Stimulated activated CD8-positive, alpha-beta memory T cell treated with anti-CD3 and anti-CD28 coated beads, Interleukin-12 subunit alpha, Interleukin-12 subunit beta, amount 100 ng/mL, for 1 hour (primary cell): ENCODE measurements around the gene NKD1.

Source experiments
- DNase-seq: peaks from one replicate; pipeline ENCODE4 v3.0.0-alpha.2; 2020; ENCODE audit warnings: low read depth

NKD1 gene

DNA sequence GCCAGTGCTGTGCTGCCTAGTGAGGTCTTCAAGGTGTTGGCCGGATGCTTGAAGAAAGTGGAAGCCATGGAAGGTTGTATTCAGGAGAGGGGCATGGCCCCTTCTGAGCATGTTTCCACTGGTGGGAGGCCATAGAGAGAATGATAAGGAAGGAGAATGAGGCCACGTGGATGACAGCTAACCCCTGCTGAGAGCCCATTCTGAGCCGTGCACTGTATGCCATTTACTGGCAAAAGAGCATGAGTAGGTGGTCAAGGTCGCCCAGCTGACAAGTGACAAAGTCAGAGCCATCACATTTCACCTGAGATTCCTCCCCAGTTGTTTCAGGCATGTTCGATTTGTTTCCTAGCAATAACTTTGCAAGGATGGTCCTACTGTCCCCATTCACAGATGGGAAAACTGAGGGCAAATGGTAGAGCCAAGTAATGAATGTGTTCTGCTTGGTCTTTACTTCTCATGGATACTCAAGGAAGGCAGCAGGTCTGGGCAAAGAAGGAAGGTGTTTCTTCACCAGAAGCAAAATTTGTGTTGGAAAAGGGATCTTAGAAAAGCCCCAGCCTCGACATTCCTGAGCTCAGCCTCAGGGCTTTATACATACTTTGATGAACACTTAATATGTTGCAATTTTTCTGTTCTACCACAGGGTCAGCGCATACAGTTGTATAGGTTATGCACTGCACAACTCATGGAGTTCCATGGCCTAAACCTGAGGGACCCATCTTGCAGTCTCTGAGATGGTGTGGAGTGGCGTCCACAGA lies 10.5 kb upstream of the NKD1 start:
- DNase-seq, result no peak

DNA sequence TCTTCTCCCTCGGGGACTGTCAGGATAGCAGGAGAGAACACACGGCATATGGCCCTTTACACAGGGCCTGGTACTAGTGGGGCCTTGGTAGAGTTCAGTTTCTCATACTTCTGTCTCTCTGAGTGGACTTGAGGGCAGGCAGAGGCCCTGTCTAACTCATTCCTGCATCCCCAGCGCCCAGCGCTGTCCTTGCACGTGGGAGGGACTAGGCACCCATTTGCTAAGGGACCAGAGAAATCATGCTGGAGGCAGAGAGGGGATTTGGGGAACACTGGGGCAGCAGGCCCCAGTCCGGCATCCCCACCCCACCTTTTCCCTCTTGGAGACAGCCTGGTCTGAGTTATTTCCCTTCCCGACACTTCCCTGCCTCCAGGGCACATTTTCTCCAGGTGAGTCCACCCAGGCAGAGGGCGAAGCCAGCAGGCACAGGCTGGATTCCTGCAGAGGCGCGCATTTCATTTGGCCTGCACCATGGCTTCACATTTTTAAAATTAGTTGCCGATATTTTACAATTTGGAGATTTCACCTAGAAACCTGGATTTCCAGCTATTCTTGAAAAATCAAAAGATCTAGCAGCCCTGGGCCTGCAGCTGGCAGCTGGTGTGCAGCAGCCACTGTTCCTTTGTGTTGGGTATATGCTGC lies 9.7 kb upstream of the NKD1 start:
- DNase-seq, result no peak

DNA sequence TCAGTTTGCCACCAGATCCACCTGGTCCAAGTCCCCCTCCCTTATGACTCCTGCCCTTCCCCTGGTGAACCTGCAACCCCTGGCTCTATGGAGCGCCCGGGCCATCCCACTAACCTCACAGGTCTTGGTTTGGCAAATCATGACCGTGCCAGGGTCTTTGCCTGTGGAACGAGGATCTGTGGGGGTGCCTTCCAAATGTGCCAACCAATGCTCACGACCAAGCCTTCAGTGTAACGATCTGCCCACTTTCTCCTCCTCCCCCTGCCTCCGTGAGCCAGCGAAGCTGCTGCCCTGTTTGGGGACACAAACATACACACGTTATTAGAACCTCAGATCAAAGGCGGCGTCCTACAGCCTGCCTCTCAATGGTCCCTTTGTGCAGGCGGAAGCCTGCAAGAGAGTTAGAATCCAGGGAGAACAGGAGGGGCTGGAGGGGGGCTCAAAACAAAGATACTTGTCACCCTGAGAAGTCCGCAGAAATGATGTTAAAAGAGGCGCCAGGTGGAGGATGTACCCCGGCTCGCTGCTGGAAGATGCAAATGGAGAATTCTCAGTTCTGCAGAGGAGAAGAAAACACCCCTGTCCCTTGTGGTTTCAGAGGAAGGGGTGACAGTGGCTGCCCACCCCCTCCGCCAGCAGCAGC lies 9.0 kb upstream of the NKD1 start:
- no peak for DNase-seq

DNA sequence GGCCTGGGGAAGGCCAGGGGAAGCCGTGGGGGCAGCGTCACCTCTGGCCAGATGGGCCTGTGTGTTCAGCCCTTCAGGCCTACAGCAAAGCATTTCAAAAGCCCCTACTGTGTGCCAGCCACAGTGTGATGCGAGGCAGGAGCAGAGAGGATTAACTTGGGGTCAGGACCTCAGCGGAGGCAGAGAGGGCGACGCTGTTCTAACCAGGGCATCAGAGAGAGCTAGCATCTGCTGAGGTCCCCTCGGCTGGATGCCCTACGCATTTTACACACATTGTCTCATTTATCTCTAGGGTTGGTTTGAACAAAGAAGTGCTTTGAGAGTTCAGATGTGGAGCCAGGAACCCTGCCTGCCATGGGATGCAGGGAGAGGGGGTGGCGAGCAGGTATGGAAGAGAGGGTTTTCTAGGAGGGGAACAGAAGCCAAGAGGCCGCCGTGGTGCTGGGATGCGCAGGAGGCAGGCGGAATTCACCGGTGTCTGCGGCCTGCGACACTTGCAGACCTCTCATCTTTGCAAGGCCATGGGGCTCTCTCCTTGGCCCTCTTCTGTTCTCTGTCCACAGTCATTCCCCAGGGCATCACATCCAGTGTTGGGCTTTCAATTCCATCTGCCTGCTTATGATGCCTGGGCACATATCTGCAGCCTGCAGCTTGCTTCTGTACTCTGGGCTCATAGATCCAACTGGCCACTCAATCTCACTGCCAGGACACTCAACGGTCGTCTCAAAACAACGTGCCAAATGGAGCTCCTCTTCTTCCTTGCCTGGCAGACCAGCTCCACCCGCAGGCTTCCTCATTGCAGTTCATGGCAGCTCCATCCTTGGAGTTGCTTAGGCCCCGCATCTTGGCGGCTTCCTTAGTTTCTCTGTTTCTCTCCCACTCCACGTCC lies 8.1 kb upstream of the NKD1 start:
- DNase-seq, result no peak

DNA sequence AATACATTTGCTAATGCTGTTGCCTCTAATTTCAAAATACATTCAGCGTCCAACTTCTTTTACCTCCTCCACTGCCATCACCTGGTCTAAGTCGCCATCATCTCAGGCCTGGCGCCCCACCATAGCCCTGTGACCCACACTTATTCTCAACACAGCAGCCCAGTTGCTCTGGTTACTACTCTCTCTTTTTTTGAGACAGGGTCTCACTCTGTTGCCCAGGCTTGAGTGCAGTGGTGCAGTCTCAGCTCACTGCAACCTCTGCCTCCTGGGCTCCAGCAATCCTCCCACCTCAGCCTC lies 7.5 kb upstream of the NKD1 start:
- DNase-seq, result no peak

DNA sequence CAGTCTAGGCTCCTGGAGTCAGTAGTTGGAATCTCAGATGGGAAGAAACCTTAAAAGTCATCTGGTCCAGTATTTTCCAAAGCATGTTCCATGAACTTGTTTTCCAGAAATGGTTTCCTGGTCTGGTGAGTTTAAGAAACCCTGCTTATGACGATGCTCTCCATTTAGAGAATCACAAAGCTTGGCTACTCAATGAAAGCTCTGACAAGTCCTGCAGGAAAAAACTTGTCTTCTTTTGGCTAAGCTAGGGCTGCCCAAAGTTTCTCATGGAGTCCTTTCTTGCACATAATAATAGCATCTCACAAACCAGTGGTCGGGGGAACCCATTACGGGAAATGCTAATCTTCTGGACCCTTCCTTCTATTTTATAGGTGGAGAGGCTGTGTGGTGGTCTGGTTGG lies 5.5 kb upstream of the NKD1 start:
- DNase-seq, result no peak

DNA sequence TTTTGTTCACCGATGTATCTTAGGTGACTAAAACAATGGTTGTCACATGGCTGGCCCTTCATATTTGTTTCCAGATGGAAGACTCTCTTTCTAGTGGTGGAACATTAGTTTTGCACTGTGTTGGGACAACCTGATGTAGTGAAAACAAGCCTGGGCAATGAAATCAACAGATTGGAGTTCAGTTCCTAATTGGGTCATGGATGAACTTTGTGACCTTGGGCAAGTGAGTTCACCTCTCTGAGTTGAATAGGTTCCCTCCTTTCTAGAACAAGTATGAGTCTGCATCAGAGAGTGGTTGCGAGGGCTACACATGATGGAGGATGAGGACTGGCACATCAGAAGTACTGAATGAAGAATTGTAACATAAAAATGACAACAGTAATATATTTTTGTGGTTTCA lies 2.1 kb upstream of the NKD1 start:
- DNase-seq, result no peak

DNA sequence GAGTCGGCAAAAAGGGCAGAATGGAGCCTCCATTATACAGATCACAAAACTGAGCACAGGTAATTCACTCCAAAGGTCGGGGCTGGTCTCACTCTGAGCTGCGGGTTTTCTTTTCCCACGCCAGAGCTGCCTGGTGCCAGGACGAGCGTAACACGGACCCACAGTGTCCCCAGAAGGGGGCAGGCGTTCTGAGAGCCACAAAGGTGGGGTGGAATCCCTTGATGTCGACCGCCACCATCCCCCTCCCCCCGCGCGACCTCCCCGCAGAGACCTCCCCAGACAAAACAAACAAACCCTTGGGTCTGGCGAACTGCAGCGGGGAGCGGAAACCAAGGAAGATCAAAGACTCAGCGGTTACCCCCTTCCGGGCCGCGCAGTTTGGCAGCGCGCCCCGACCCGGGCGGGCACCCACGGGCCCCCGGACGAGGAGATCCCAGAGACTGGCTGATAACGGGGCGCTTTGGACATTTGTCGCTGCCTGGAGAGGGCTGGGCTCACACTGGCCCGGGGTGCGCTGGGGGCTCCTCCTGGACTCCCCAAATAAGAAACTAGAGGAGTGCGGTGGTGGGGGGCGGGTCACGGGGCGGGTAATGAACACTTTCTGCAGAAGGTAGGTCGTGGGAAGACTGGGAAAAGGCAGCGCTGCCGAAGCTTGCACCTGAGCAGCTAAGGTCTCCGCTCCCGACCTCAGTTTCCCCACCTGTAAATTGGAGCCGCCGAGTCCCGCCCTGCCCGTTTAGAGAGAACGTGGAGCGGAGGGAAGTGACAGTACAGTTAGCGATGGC lies 664 bp upstream of the NKD1 start:
- peak; percentile 65 for DNase-seq

DNA sequence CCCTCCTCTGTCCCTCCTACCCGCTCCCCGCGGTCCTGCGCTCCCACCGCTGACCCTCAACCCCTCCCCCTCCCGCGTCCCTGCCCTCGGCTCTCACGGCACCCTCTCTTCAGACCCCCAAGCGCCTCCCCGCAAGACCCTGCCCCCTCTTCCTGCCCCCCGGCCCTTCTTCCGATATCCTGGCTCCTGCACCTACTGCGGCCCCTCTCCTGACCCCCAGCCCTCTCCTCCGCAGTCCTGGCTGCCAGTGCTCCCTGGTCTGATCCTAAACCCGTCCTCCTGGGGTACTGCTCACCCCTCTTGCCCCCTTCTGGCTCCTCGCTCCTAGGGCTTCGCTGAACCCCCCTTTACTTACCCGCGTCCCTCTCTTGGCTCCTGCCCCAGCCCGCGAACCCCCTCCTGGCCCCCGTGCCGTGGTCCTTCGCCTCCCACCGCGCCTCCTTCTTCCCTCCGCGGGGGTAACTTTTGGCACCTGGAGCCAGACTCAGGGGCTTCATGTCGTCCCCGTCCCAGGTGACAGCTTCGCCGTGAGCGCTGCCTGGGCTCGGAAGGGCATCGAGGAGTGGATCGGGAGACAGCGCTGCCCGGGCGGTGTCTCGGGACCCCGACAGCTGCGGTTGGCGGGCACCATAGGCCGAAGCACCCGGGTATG lies 839 bp downstream of the NKD1 start:
- no peak for DNase-seq

DNA sequence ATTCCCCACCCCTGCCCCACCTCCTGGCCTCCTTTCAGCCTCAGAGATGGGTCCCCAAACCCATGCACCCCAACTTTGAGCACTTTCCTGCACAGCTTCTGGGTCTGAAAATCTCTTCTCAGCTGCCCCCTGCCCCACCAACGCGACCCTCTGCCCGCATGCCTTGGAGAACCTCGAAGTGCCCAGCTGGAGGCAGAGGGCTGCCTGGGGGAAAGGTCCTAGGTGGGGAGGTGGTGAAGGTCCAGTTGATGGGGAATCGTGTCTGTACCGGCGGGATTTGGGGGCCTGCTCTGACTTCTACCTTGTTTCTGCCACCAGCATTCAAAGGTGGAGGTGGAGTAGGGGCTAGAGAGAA lies 1.3 kb downstream of the NKD1 start:
- no peak for DNase-seq

DNA sequence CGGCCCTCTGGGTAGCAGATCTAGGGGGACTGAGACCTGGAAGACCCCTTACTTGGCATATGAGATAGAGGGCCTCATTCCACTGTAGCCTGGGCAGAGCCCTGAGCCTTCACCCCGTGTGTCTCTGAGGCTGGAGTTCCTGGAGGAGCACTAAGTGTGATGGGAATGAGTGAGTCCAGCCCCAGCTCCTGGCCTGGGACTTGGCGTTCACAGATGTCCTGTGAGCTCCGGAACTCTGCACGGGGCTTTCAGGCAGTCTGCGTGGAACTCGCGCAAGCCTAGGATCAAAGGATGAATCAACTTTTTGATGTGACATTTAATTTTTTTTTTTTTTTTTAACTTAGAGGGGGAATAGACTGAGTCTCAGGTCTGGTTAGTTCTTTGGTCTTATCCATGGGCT lies 1.8 kb downstream of the NKD1 start:
- no peak for DNase-seq

DNA sequence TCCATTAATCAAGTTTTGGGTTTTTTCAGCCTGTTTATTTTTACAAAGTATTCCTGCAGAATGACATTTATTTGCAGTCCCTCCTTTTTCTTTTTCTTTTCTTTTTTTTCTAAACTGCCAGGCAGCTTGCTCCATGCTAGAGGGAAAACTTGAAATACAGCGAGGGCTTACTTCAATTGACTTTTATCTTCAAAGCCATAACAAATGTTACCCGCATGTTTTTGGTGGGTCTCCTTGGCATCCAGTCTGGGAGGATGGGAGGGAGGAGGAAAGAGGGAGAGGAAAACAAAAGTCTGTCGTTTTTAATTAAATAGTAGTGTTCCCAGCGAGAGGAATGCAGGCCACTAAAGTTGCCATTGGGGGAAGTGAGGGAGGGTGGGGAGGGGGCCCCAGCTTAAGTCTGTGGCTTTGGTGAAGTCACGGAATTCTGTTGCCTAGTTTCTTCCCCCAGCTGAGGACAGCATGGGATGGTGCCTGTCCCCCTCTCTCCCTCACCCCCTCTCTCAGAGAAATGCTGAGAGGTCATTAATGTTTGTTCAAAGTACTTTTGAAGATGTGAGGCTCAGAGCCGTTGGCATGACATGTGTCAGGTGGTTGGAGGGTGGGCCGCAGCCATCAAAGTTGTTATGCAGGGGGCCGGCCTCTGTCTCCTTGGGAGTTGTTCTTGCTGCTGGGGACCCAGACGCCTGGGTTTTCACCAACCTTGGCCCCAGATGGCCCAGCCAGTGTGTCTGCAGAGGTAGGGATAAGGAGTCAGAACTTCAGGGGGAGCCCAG lies 2.9 kb downstream of the NKD1 start:
- DNase-seq, result no peak

DNA sequence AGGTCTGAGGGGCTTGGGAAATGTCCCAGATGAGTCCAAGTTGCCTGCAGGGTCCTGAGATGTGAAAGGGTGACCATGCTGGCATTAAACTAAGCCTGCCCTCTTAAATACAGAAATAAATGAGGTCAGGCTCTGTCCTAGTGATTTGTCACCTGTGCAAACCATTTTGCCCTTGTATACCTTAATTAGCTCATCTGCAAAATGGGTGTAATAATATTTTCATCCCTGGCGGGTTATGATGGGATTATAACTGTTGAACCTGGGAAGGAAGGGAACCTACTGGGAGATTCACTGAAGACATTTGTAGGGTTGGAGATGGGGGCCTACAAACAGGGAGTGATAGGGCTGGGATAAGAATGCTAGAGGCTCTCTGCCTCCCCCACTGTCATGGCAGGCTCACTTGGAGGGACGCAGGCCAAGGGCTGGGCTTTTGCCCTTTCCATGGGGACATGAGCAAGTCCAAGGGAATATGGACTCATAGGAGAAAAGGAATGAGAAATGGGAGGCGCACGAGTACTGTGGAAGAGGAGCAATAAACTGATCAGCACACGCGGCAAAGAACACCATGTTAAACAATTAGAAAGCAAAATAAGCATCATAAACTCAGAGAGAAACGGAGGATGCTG lies 4.4 kb downstream of the NKD1 start:
- DNase-seq, result no peak

DNA sequence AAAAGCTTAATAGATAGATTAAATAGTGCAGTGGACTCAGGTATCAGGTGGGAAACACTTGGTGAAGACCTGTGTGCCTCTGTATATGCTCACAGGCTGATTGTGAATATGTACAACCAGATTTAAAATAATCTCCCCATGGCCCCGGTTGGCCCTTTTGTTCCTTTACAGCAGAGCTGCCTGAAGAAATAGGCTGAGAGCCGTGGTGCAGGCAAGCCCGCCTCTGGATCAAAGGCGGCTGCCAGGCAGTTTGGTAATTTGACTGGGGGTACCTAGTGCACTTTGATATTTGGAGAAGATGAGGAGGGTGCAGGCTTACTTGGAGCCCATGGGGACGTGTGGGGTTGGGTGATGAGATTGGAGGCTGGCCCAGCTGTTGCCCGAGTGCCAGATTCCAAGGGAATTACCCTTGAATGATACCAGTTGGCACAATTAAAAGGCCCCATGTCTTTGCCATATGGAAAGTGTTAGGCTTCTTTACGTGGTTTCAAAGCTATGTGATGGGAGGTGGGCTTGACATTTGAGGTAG lies 5.0 kb downstream of the NKD1 start:
- DNase-seq, result no peak

DNA sequence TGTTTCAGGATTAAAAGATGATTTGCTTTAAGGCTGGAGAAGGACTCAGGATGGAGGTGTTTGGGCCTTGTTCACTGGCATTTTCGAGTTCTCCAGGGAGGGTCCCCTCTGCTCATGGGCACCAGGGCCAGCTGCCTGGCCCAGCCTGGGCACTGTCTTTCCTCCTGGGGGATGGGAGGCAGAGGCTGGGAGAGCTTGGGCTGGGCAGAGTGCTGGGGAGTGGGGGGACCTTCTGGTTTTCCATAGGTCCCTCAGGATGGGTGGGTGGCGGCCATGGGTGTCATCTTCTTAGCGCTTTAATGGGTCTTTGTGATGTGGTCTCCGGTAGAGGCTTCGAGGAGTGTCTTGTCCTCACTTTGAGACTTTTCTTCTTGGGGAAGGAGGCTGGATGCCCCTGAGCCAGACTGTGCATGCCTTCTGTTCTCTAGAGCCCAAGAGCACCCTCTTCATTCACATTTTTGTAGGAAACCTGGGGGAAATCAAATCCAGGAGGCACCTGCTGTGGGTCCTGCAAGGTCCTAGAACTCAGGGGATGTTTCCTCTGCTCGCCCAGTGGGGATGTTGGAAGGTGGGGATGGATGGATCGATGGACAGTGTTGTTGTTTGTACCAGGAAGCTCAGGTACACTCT lies 5.7 kb downstream of the NKD1 start:
- DNase-seq, result no peak

DNA sequence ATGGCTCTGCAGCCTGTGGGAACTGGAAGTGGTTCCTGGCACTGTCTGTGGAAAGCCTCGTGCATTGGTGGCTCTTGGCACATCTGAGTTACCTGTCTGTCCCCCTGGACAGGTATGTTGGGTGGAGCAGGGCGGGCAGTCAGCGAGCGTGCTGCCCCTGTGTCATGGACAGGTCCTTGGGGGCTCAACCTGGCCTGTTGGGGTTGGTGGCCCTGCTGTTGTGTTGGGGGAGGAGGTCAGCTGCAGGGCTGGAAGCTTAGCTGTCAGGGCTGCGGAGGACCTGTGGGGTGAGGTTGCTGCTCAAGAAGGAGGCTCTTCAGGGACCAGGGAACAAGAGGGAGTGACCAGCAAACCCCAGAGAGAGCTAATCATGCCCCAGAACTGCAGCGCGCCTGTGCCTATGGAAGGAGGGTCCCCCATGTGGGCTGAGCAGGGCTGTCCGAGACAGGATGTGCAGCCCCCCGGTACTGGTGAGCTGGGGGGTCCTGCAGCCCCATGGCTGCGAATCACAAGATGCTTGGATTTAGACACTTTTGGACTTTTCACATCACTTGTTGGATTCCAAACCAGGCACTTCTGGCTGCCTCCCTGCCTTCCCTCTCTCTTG lies 7.2 kb downstream of the NKD1 start:
- no peak for DNase-seq

DNA sequence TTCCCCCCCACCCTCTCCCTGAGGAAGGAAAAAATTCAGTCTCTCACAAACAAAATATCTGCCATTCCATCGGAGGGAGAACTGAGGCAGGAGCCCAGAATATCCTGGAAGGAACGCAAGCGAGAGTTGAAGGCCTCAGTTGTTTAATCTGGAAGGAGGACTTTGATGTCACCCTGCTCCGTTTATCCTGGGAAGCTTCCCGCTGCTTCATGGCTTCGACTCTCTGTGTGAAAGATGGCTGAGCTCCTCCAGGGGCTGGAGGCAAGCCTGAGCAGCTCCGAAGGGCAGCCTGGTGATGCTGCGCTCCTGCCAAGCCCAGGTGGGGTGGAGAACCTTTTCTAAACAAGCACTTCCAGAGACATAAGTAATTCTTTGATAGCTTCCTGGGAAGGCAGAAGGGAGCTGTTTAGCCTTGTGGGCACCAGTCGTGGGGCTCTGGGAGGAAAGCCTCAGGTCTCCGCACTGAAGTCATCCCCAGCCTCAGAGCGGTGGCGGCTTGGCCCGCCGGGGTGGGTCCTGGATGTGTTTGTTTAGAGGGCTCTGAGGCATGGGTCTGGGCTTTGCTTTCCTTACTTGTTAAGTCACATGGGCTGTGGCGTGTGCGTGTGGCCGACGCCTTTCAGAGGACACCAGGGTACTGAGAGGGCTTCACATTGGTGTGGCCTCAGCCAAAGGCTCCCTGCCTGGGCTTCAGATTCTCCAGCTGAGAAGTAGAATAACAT lies 7.9 kb downstream of the NKD1 start:
- DNase-seq, result no peak

DNA sequence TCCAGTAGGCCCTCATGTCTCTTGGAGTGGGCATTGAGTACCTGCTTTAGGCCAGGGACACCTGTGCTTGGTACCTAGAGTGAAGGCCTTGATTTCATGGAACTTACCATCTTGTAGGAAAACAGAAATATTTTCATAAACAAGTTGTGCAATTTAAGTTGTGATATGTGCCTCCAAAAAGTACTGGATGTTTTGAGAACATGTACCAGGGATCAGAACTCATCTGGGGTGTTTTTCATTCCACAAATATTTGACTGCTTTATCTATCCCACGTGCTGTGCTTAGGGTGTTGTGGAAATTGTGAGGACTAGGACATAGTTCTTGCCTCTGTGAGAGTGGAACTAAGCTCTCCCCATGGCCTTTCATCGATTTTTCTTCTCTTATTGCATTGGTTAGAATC lies 8.8 kb downstream of the NKD1 start:
- no peak for DNase-seq
